HG03354 (cell line): ENCODE data around the gene RAP1A.

Source experiments
- ATAC-seq: cut with Tn5 transposase; IDR thresholded peaks from one replicate; pipeline ENCODE4 v1.9.1; 2021; ENCODE audit warnings: mild to moderate bottlenecking; ENCODE audit not compliant: unreplicated experiment, poor library complexity, severe bottlenecking

The RAP1A gene

GRCh38 chr1:111704240-111704639 lies 84.7 kb downstream of the RAP1A start:
- ATAC-seq = no peak

GRCh38 chr1:111704776-111705175 lies 85.2 kb downstream of the RAP1A start:
- no peak for ATAC-seq

- no peak for ATAC-seq
Observed at GRCh38 chr1:111705841-111706240, 86.3 kb downstream of the RAP1A start.

GRCh38 chr1:111706921-111707320 lies 87.3 kb downstream of the RAP1A start:
- ATAC-seq = no peak

- ATAC-seq = no peak
Observed at GRCh38 chr1:111707906-111708305, 88.3 kb downstream of the RAP1A start.

GRCh38 chr1:111709986-111710385 lies 90.4 kb downstream of the RAP1A start:
- no peak for ATAC-seq

GRCh38 chr1:111716333-111716732 lies 96.7 kb downstream of the RAP1A start:
- no peak for ATAC-seq

- no peak for ATAC-seq
Observed at GRCh38 chr1:111717450-111717849, 97.9 kb downstream of the RAP1A start.

GRCh38 chr1:111719135-111719534 lies 99.5 kb downstream of the RAP1A start:
- no peak for ATAC-seq

- no peak for ATAC-seq
Observed at GRCh38 chr1:111719674-111720132, 100.1 kb downstream of the RAP1A start.

GRCh38 chr1:111720274-111720976 lies 100.8 kb downstream of the RAP1A start:
- no peak for ATAC-seq

GRCh38 chr1:111720977-111721786 lies 101.6 kb downstream of the RAP1A start:
- no peak for ATAC-seq

GRCh38 chr1:111723091-111723806 lies 103.7 kb downstream of the RAP1A start:
- ATAC-seq = no peak

GRCh38 chr1:111723871-111724270 lies 104.3 kb downstream of the RAP1A start:
- ATAC-seq = no peak

GRCh38 chr1:111725192-111725591 lies 105.6 kb downstream of the RAP1A start:
- no peak for ATAC-seq

- ATAC-seq = no peak
Observed at GRCh38 chr1:111727056-111727455, 107.5 kb downstream of the RAP1A start.

GRCh38 chr1:111729271-111729921 lies 109.8 kb downstream of the RAP1A start:
- ATAC-seq = no peak

- ATAC-seq = no peak
Observed at GRCh38 chr1:111729946-111730681, 110.5 kb downstream of the RAP1A start.

GRCh38 chr1:111730706-111731105 lies 111.1 kb downstream of the RAP1A start:
- ATAC-seq = no peak
